HG02938 (cell line): ENCODE results near the gene POU5F2.

Experiments used
- ATAC-seq: cut with Tn5 transposase; IDR thresholded peaks from one replicate; pipeline ENCODE4 v1.9.1; 2021; ENCODE audit warnings: mild to moderate bottlenecking, moderate library complexity; ENCODE audit not compliant: unreplicated experiment

Gene POU5F2, protein sequence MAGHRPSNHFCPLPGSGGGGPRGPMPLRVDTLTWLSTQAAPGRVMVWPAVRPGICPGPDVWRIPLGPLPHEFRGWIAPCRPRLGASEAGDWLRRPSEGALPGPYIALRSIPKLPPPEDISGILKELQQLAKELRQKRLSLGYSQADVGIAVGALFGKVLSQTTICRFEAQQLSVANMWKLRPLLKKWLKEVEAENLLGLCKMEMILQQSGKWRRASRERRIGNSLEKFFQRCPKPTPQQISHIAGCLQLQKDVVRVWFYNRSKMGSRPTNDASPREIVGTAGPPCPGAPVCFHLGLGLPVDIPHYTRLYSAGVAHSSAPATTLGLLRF

DNA sequence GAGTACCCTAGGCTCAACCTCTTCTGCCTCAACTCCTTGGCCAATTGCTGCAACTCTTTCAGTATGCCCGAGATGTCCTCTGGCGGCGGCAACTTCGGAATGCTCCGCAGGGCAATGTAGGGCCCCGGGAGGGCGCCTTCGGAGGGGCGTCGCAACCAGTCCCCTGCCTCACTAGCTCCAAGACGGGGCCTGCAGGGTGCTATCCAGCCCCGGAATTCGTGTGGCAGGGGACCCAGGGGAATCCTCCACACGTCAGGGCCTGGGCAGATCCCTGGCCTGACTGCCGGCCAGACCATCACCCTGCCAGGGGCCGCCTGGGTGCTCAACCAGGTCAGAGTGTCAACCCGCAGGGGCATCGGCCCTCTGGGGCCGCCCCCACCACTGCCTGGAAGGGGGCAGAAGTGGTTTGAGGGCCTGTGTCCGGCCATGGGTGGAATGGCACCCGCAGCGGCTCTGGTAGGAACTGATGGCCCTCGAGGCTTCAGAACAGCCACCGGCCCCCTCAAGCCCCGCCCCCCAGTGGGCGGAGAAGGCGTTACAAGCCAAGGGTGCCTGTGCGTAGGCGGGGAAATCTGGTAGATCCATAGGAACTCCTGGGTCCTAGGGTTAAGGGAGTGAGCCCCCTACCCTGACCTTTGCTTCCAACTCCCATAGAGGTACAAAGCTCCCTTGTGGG, at the start of gene POU5F2:
Gene POU5F2 (minus strand): TSS at position 465 of the 676 bp plus-strand sequence. CDS start 37 bp downstream, at position 428.
- no peak for ATAC-seq

DNA sequence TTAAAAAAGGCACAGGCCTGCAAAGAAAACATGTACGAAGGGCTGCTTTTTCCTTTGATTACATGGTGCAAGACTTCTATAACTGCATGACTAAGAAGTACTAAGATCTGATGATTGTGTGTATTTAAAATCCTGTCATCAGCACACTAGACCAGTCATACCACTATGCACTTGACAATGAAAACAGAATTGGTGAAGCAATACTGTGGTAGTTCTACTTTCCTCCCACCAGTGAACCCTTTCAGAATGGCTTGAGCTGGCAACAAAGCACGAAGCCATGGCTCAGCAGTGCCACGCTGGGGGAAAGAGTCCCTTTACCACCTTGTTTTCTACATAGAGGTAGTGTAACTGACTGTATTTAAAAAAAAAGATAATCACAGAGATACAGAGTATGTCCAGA, 49.0 kb upstream of the POU5F2 start:
- no peak for ATAC-seq

DNA sequence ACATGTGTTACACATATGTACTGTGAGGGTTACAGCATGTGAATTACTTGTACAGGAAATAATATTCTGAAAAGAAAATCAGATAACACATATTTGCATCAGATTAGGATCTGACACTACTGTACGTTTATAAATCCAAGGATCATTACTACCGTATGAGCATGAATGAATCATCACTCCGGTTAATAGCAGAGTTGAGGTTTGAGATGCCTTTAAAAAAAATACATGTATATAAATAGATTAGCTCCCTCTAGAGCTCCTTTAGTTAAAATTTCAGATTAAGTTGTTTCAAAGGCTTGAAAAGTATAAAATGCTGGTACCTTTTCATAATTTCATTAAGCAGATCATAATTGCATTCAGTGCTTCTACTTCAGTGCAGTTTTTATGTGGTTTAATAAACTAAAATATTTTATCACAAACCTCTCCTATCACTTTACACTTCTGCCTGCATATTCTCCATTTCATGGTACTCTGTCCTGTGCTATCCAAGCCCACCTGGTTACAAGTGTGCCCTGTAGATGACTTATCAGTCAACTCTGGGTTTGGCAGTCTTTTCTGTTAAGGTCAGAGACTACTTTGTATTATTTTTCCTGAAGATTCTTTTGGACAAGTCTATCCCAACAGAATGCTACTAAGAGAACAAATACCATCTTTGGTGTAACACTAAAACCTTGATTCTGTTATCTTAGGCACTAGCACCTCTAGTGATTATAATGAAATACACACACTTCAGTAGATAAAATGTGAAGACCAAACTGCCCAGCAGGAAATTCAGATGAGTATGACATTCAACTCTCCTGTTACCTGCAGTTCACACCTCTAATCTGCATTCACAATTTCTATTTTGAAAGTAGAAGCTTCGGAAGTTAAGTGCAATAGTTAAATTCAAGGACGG, 48.0 kb upstream of the POU5F2 start:
- ATAC-seq, result no peak

DNA sequence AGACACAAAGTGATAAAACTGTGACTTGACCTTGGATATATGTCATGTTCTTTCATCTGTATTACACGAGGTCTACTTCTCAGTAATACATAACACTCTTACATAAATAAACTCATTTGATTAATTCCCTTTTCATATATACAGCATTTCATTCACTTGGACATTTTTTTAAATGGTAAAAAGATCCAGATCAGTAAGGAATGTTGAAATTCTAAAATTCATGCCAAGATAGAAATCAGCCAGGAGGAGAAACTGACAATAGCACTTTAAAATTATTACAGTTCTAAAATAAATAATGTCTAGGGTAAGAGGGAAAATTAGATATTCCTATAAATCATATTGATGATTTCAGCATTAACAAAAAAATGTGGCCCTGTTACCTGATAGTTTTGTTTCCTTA, 46.2 kb upstream of the POU5F2 start:
- no peak for ATAC-seq

DNA sequence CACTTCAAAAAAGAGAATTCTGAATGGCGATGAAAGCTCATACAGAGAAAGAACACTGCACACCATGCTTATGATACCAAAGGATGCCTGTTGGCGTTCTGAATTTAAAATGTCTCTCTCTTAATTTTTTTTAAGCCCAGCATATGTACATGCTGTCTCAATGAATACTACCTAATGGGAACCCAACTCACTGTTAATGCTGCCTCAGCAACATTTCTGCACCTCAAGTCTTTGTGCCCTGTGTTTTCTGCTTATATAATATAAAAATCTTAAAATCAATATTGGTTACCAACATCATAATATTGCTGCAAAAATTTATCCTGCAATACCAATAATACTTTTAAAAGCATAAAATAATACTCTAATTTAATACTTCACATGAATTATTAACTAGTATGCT, 44.1 kb upstream of the POU5F2 start:
- no peak for ATAC-seq

DNA sequence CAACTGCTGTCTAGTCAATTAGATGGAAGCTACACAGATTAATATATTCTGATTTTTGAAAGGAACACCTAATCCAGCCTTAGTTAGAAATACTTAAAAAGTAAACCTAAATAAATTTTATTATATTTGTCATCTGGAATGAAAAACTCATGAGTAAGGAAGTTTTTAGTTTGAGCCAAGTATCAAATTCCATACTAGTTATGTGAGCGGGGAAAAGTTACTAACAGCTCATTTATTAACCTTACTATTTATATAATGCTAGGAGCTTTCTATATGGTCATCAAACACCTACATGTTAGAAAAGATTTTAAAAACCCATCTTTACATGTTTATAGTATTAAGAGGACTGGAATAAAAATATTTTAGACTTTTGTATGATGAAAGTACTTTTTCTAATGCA, 41.6 kb upstream of the POU5F2 start:
- ATAC-seq, result no peak

DNA sequence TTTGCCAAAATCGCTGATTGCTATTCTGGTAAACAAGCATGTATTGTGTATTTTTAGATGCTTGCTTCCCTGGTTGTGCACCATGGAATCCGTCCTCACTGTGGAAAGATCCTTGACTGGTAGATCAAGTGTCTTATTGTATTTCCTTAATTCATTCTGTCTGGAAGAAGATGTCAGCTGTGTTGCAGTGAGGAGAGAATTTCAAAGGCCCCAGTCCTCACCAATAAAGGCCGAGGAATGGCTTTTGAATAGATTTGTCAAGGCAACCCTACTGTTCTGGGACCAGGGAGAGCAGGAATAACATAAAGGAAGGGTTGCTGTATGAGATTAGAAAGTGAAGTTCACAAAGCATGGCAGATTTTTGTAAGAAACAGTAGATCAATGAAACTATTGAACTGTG, 36.2 kb upstream of the POU5F2 start:
- ATAC-seq, result no peak

DNA sequence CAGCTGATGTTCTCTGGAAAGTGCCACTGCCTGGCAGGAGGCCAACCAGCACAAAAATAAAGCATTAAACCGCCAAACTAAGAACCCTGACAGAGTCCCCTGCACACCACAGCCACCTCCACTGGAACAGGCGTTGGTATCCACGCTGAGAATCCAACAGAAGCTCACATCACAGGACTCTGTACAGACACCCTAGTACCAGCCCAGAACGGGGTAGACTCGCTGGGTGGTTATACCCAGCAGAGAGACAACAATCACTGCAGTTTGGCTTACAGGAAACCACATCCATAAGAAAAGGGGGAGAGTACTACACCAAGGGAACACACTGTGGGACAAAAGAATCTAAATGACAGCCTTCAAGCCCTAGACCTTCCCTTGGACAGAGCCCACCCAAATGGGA, 15.0 kb upstream of the POU5F2 start:
- no peak for ATAC-seq

DNA sequence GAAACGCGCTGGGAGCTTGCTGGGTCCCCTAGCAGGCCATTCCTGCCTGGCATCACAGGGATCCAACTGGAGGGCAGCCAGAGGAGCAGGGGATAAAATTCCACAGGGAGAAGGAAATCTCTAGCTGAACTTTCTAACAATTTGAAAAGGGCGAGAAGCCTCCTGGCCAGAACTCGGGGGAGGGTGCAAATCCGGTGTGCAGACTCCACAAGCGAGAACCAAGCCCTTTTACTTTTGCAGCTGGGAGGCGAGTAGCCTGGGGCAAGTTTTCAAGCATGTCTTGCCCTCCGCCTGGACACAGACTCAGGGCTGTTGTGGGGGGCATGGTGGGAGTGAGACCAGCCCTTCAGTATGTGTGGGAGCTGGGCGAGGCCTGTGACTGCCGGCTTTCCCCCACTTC, 14.3 kb upstream of the POU5F2 start:
- no peak for ATAC-seq

DNA sequence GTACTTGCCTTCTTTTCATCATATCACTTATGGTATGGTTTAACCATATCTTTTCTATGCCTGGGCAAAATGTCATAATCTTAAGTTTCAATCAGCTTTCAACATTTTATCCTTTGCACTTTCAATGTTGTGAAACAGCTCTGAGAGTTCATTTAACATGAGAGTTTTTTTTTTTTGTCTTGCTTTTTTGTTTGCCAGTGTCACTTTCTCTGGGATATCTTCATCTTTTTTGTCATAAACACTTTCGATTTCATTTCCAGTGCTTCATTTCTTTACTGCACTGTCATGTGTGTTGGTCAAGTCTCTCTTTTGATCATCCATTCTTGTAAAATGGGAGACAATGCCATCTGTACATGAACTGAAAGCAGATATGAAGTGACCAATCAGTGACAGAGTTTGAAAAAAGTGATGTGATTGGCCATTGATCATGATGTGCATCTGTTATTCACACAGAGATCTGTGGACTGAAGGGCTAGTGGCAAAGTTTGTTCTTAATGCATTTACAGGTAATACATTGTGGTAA, 7.5 kb upstream of the POU5F2 start:
- no peak for ATAC-seq

DNA sequence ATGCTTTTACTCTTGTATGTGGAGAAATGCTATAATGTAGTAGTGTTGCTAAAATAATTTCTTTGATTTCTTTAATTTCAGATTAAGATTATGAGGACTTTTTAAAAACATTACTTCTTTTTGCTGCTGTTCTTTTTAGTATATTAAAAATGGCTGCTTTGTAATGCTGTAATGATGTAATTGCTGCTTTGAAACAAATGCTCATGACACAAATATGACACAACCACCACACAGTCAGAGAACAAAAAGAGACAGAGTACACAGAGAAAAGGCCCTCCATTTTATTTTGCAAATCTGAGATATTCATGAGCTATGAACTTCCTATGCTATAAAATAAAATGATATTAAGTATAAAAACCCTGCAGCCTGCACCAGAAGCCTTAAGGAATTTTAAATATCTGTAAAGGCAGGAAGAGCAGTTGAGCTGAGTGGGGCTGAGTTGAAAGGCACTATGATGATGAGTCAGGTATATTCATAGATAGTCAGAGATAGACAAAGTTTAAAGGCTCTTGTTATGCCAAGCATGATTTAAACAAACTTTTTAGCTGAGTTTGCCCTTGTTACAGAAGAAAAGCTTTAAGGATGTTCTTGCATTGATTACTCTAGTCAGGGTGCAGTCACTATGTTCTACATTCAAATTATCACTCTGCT, 5.1 kb upstream of the POU5F2 start:
- no peak for ATAC-seq

DNA sequence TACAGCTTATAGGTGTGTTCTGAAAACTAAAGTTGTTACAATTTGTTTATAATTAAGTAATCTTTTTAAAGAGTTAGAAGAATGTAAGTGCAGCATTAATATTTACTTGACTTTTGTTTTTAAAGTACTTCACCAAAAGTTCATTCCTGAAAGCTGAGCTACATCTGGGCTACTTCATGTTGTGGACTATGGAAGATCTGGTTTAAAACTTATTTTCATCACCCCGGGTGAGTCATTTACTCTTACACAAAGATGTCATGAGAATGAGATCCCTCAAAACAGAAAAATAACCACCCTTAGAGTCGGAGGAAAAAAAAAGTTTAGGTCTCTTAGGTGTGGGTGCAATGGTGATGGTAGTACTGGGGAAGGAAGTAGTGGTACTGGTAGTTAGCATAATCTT, 5.1 kb downstream of the POU5F2 start:
- no peak for ATAC-seq

DNA sequence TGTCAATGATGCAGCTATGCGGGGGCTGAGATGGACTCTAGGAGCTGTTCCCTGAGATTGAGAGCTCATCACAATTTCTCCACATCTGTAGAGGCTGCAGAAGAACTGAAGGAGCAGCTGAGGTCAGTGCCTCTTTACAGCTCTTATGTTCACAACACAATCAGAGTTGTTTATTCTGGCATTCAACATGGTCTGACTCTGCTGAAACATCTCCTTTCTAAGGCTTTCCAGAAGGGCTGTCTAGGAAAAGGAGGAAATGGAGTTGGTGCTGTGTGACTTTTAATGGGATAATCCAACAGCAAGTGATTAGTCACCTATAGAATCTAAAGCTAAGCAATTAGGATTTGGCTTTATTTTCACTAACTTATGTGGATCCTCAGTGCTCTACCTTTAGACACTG, 6.0 kb downstream of the POU5F2 start:
- no peak for ATAC-seq

DNA sequence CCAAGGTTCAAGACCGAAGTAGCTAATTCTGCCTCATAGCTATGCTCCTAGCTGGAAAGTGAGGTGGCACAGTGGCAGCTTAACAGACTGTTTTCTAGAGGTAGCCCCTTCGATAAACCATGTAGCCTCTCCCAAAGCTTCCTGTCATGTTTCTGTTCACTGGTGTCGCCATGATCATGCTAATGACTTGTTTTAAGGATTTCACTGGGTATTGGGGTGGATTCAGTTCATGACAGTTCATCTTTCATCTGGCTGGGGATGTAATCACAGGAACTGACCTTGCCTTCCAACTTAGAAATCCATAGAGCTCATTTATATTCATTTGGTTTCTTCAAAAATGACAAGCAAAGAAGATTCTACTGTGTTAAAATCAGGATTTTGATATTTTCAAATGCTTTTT, 9.4 kb downstream of the POU5F2 start:
- no peak for ATAC-seq

DNA sequence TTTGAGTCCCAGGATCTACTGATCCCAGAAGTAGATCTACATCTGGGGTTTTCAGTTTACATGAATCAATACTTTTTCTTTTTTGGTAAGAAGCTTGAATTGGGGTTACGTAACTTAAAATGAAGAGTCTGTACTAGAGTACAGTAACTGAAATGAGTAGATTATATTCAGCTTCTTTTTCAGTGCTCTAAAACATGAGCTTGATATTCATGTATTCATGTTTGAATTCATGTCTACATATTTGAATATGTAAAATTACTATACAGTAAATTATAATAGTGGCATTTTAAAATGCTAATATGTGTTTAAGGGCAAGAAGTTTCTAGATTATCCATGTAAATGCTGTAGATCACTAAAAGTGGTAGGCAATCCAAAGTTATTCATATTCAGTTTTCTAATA, 14.8 kb downstream of the POU5F2 start:
- no peak for ATAC-seq

DNA sequence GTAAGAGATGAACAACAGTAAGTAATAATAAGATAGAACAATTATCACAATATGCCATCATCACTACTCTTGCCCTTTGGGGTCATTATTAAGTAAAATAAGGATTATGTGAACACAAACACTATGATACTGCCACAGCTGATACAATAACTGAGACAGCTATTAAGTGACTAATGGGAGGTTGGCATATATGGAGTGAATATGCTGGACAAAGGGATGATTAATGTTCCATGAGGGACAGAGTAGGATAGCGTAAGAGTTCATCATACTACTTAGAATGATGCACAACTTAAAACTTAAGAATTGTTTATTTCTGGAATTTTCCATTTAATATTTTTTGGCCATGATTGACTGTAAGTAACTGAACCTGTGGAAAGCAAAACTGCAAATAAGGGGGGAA, 16.6 kb downstream of the POU5F2 start:
- no peak for ATAC-seq

DNA sequence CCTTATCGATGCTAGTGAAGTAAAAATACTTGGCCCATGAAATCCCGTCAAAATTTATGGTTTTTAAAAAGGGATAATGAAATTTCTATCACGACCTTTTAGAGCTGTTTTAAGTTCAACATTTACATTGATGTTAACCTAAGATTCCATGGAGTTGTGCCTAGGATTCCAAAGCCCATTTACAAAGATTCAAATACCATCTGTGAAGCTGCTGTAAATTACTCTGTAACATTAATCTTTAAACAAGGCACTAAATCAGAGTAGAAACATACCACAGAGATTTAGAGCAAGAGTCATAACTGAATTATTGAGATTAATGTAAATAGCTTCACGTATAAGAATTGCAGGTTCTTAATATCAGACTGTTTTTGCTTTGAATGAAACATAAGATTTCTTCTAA, 17.7 kb downstream of the POU5F2 start:
- ATAC-seq, result no peak

DNA sequence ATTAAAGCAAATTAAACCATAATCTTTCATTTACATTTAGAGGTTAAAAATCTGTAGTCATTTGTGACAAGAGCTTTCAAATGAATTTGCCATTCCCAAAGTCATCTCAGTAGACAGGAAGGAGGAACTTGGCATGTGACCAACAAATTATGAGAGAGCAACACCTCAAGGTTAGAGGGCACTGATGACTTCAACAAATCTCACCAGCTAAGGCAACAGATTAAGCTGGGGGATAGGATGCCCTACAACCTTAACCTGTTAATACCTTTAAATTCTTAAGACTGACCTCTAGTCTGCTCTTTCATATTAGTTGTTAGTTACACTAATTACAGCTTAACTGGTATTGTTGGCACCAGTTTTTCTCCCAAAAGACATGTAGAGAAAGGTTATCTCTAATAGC, 18.4 kb downstream of the POU5F2 start:
- ATAC-seq, result no peak

DNA sequence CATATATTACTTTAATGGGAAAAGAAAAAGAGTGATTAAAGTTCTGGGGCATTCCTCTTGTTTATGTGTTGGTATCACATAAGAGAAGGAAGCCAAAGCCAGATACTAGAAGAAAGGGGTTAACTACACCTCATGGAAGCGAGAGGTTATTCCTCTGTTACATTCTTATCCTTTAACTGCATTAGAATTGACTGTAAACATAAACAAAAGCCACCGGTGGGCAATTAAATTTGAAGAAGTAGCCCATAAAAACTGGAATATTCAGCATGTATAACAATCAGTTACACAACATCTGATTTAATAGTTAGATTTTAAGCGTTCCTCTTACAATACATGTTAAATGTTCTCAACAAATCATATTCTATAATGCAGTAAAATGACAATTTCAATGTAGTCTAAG, 18.8 kb downstream of the POU5F2 start:
- ATAC-seq, result no peak

DNA sequence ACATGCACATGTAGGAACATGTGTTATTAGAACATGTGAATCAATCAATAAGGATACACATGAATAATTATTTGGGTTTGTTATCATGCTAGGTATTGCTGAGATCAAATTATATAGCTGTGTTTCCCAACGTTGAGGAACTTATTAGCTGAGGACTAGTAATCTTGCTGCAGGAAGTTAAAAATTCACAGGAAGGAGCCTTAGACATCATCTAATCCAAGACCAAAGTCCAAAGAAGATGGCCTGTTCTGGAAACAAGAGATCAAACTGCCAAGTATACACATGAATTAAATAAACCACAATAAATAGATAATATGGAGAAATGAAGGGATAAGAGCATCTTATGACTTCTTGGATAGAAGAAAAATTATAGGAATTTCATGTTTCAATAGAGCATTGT, 19.9 kb downstream of the POU5F2 start:
- no peak for ATAC-seq

DNA sequence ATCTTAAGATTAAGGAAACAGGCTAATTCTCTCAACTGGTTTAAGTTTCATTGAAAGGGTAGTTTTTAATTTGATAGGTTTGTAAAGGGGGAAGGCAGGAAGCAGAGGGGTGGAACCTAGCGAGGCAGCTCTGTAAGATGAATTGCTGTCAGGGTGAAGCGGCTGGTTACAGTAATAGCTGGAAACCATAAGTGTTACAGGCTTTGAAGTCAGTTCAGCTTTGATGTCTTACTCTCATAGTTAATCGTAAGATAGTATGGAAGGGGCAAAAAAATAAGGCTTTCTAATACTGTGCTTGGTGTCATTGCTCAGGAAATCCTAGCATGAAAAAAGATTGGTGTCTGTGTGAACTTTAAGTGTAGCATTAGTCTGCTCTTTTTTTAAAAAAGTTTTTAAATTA, 20.3 kb downstream of the POU5F2 start:
- ATAC-seq, result no peak
